GM15510 (cell line): Measurements from ENCODE around the gene OTOG.

Experiments
- POLR2A ChIP-seq: IDR thresholded peaks from 3 replicates; pipeline ENCODE4 v1.6.1; 2011; ENCODE audit warnings: borderline replicate concordance; ENCODE audit not compliant: insufficient read length; ENCODE audit errors: extremely low read depth

The OTOG gene

GRCh38 chr11:17541330-17541885 lies 5.7 kb upstream of the OTOG start:
- no peak for TF ChIP-seq POLR2A

- TF ChIP-seq POLR2A: no peak
These were observed 4.8 kb upstream of the OTOG start for GRCh38 chr11:17542249-17542648.

GRCh38 chr11:17543041-17543440 lies 4.0 kb upstream of the OTOG start:
- no peak for TF ChIP-seq POLR2A

- no peak for TF ChIP-seq POLR2A
These were observed 3.4 kb upstream of the OTOG start for GRCh38 chr11:17543574-17544180.

GRCh38 chr11:17544181-17544622 lies 2.9 kb upstream of the OTOG start, which contains the start of gene USH1C:
Gene USH1C, minus strand, starts transcription at chr11:17544416. Its CDS starts 109 bp downstream, at chr11:17544307.
- TF ChIP-seq POLR2A: no peak

GRCh38 chr11:17546240-17546639 lies 819 bp upstream of the OTOG start:
- TF ChIP-seq POLR2A: no peak

GRCh38 chr11:17547932-17548331 lies 873 bp downstream of the OTOG start:
- TF ChIP-seq POLR2A: no peak

- no peak for TF ChIP-seq POLR2A
These were observed 1.4 kb downstream of the OTOG start for GRCh38 chr11:17548444-17548843.

GRCh38 chr11:17550450-17551346 lies 3.6 kb downstream of the OTOG start:
- no peak for TF ChIP-seq POLR2A

GRCh38 chr11:17551347-17552040 lies 4.4 kb downstream of the OTOG start:
- TF ChIP-seq POLR2A: no peak

GRCh38 chr11:17552041-17552355 lies 4.9 kb downstream of the OTOG start:
- no peak for TF ChIP-seq POLR2A

- TF ChIP-seq POLR2A: no peak
These were observed 5.6 kb downstream of the OTOG start for GRCh38 chr11:17552392-17553248.

GRCh38 chr11:17553249-17553546 lies 6.1 kb downstream of the OTOG start:
- TF ChIP-seq POLR2A: no peak

- no peak for TF ChIP-seq POLR2A
These were observed 7.4 kb downstream of the OTOG start for GRCh38 chr11:17554487-17554886.

- no peak for TF ChIP-seq POLR2A
These were observed 9.9 kb downstream of the OTOG start for GRCh38 chr11:17556999-17557398.

GRCh38 chr11:17558025-17558780 lies 11.1 kb downstream of the OTOG start:
- no peak for TF ChIP-seq POLR2A
